ENCODE results near the gene CSNK1E.
A peak's percentile ranks its signal among the peaks of the same experiment; 100 is the strongest.

CSNK1E gene

GRCh38 chr22:38295339-38295738 lies 21.9 kb downstream of the CSNK1E start:
- DNase-seq (ENCODE audit: low read depth): no peak

GRCh38 chr22:38294193-38294592 lies 23.0 kb downstream of the CSNK1E start:
- no peak for DNase-seq (ENCODE audit: low read depth)
- TF ChIP-seq CTCF (IDR thresholded peaks at IDR 0.05; ENCODE audit: low read depth, low read length): no peak
- no peak for TF ChIP-seq POLR2A (IDR thresholded peaks at IDR 0.05; ENCODE audit: extremely low read depth, insufficient read length)
- no peak for TF ChIP-seq MYC (IDR thresholded peaks at IDR 0.05; ENCODE audit: low read depth, low read length)
- TF ChIP-seq MAX (IDR thresholded peaks at IDR 0.05; ENCODE audit: low read depth, low read length): no peak
- H3K4me3 ChIP-seq (ENCODE audit: low read depth, low read length): no peak overlapping the region

More at GRCh38 chr22:38295339-38295738, 21.9 kb downstream of the CSNK1E start:
- TF ChIP-seq POLR2A (IDR thresholded peaks at IDR 0.05; ENCODE audit: extremely low read depth, insufficient read length) (no peak), MAX (IDR thresholded peaks at IDR 0.05; ENCODE audit: low read depth, low read length) (no peak), CTCF (IDR thresholded peaks at IDR 0.05; ENCODE audit: low read depth, low read length) (no peak), MYC (IDR thresholded peaks at IDR 0.05; ENCODE audit: low read depth, low read length) (no peak)
- H3K4me3 ChIP-seq (ENCODE audit: low read depth, low read length): no peak overlapping the region

- TF ChIP-seq CTCF (IDR thresholded peaks at IDR 0.05; ENCODE audit: low read depth, low read length) (no peak), MAX (IDR thresholded peaks at IDR 0.05; ENCODE audit: low read depth, low read length) (no peak), POLR2A (IDR thresholded peaks at IDR 0.05; ENCODE audit: extremely low read depth, insufficient read length) (no peak), MYC (IDR thresholded peaks at IDR 0.05; ENCODE audit: low read depth, low read length) (no peak)
- DNase-seq (ENCODE audit: low read depth): peak; percentile 42
- H3K4me3 ChIP-seq (ENCODE audit: low read depth, low read length): no peak overlapping the region
Observed at GRCh38 chr22:38292694-38293093, 24.5 kb downstream of the CSNK1E start.

- TF ChIP-seq MAX (IDR thresholded peaks at IDR 0.05; ENCODE audit: low read depth, low read length) (no peak), CTCF (IDR thresholded peaks at IDR 0.05; ENCODE audit: low read depth, low read length) (no peak), MYC (IDR thresholded peaks at IDR 0.05; ENCODE audit: low read depth, low read length) (no peak), POLR2A (IDR thresholded peaks at IDR 0.05; ENCODE audit: extremely low read depth, insufficient read length) (no peak)
- no peak for DNase-seq (ENCODE audit: low read depth)
- no peak overlapping the region for H3K4me3 ChIP-seq (ENCODE audit: low read depth, low read length)
Observed at GRCh38 chr22:38291201-38291777, 25.9 kb downstream of the CSNK1E start.

- TF ChIP-seq MYC (IDR thresholded peaks at IDR 0.05; ENCODE audit: low read depth, low read length) (no peak), POLR2A (IDR thresholded peaks at IDR 0.05; ENCODE audit: extremely low read depth, insufficient read length) (no peak), CTCF (IDR thresholded peaks at IDR 0.05; ENCODE audit: low read depth, low read length) (no peak), MAX (IDR thresholded peaks at IDR 0.05; ENCODE audit: low read depth, low read length) (no peak)
- DNase-seq (ENCODE audit: low read depth): no peak
- H3K4me3 ChIP-seq (ENCODE audit: low read depth, low read length): no peak overlapping the region
Observed at GRCh38 chr22:38290347-38290746, 26.9 kb downstream of the CSNK1E start.
